Measurements from ENCODE around the gene TMPRSS4.

Gene TMPRSS4

GRCh38 chr11:118074785-118075184 lies 2.1 kb upstream of the TMPRSS4 start:
- ATAC-seq (replicated peaks) (no peak), DNase-seq (no peak)
- H3K4me1 Mint-ChIP-seq (ENCODE audit: low read depth in 2 of 2) = peaks cover 8 to 15% of the 10 kb centered on the region in 2 donors
- peaks cover 11 to 46% of the 10 kb centered on the region in 2 donors for H3K27me3 Mint-ChIP-seq
- no peak overlapping the region for H3K27ac Mint-ChIP-seq
- H3K36me3 Mint-ChIP-seq (ENCODE audit: insufficient read depth) = no peaks in the 10 kb centered on the region
- H3K9me3 Mint-ChIP-seq = no peaks in the 10 kb centered on the region
- no peak overlapping the region for H3K4me3 Mint-ChIP-seq

GRCh38 chr11:118078911-118079411 lies 2.1 kb downstream of the TMPRSS4 start:
- H3K27ac Mint-ChIP-seq = peak overlapping the region; percentile 66 to 79
- H3K36me3 Mint-ChIP-seq (ENCODE audit: insufficient read depth) = no peaks in the 10 kb centered on the region
- no peak for DNase-seq
- H3K27me3 Mint-ChIP-seq = peaks cover 9 to 61% of the 10 kb centered on the region in 2 donors
- H3K4me3 Mint-ChIP-seq = no peak overlapping the region
- ATAC-seq (replicated peaks) = no peak
- peaks cover 11 to 17% of the 10 kb centered on the region in 2 donors for H3K4me1 Mint-ChIP-seq (ENCODE audit: low read depth in 2 of 2)
- H3K9me3 Mint-ChIP-seq = no peaks in the 10 kb centered on the region

GRCh38 chr11:118079491-118079890 lies 2.6 kb downstream of the TMPRSS4 start:
- peak; percentile 86 for ATAC-seq (replicated peaks)
- peak in 1 of 3 experiments; percentile 27 for DNase-seq
- H3K4me1 Mint-ChIP-seq (ENCODE audit: low read depth in 2 of 2) = peaks cover 11 to 17% of the 10 kb centered on the region in 2 donors
- H3K36me3 Mint-ChIP-seq (ENCODE audit: insufficient read depth) = no peaks in the 10 kb centered on the region
- H3K27me3 Mint-ChIP-seq = peaks cover 7 to 61% of the 10 kb centered on the region in 2 donors
- no peaks in the 10 kb centered on the region for H3K9me3 Mint-ChIP-seq
- peak overlapping the region; percentile 34 to 35 for H3K4me3 Mint-ChIP-seq
- peak overlapping the region; percentile 41 to 79 for H3K27ac Mint-ChIP-seq

- H3K4me3 Mint-ChIP-seq = no peak overlapping the region
- peaks cover 11 to 17% of the 10 kb centered on the region in 2 donors for H3K4me1 Mint-ChIP-seq (ENCODE audit: low read depth in 2 of 2)
- ATAC-seq (replicated peaks) (no peak), DNase-seq (no peak)
- no peaks in the 10 kb centered on the region for H3K36me3 Mint-ChIP-seq (ENCODE audit: insufficient read depth)
- peak overlapping the region in 1 of 2 donors; percentile 41 for H3K27ac Mint-ChIP-seq
- peaks cover 7 to 55% of the 10 kb centered on the region in 2 donors for H3K27me3 Mint-ChIP-seq
- no peaks in the 10 kb centered on the region for H3K9me3 Mint-ChIP-seq
These were observed 3.4 kb downstream of the TMPRSS4 start for GRCh38 chr11:118080296-118080695.

GRCh38 chr11:118081241-118081958 lies 4.5 kb downstream of the TMPRSS4 start:
- no peak overlapping the region for H3K27ac Mint-ChIP-seq
- H3K4me1 Mint-ChIP-seq (ENCODE audit: low read depth in 2 of 2) = peaks cover 11 to 17% of the 10 kb centered on the region in 2 donors
- H3K4me3 Mint-ChIP-seq = no peak overlapping the region
- peaks cover 0 to under 1% of the 10 kb centered on the region in 2 donors for H3K9me3 Mint-ChIP-seq
- no peaks in the 10 kb centered on the region for H3K36me3 Mint-ChIP-seq (ENCODE audit: insufficient read depth)
- DNase-seq (no peak), ATAC-seq (replicated peaks) (no peak)
- H3K27me3 Mint-ChIP-seq = peaks cover 7 to 54% of the 10 kb centered on the region in 2 donors

GRCh38 chr11:118082880-118083552 lies 6.1 kb downstream of the TMPRSS4 start:
- H3K4me3 Mint-ChIP-seq = no peak overlapping the region
- no peaks in the 10 kb centered on the region for H3K36me3 Mint-ChIP-seq (ENCODE audit: insufficient read depth)
- DNase-seq = no peak
- no peak for ATAC-seq (replicated peaks)
- peaks cover 5 to 12% of the 10 kb centered on the region in 2 donors for H3K4me1 Mint-ChIP-seq (ENCODE audit: low read depth in 2 of 2)
- peaks cover 5 to 53% of the 10 kb centered on the region in 2 donors for H3K27me3 Mint-ChIP-seq
- peak overlapping the region in 1 of 2 donors; percentile 54 for H3K27ac Mint-ChIP-seq
- peaks cover 0 to 3% of the 10 kb centered on the region in 2 donors for H3K9me3 Mint-ChIP-seq

- peaks cover 5 to 8% of the 10 kb centered on the region in 2 donors for H3K4me1 Mint-ChIP-seq (ENCODE audit: low read depth in 2 of 2)
- H3K27ac Mint-ChIP-seq = peak overlapping the region in 1 of 2 donors; percentile 7
- H3K9me3 Mint-ChIP-seq = peaks cover 0 to 5% of the 10 kb centered on the region in 2 donors
- ATAC-seq (replicated peaks) = no peak
- peaks cover 0 to 58% of the 10 kb centered on the region in 2 donors for H3K27me3 Mint-ChIP-seq
- no peaks in the 10 kb centered on the region for H3K36me3 Mint-ChIP-seq (ENCODE audit: insufficient read depth)
- H3K4me3 Mint-ChIP-seq = no peak overlapping the region
- no peak for DNase-seq
These were observed 7.4 kb downstream of the TMPRSS4 start for GRCh38 chr11:118084247-118084646.

GRCh38 chr11:118084656-118085055 lies 7.8 kb downstream of the TMPRSS4 start:
- DNase-seq (no peak), ATAC-seq (replicated peaks) (no peak)
- peaks cover 0 to 59% of the 10 kb centered on the region in 2 donors for H3K27me3 Mint-ChIP-seq
- H3K27ac Mint-ChIP-seq = no peak overlapping the region
- H3K36me3 Mint-ChIP-seq (ENCODE audit: insufficient read depth) = no peaks in the 10 kb centered on the region
- peaks cover 4% of the 10 kb centered on the region in 2 donors for H3K4me1 Mint-ChIP-seq (ENCODE audit: low read depth in 2 of 2)
- no peak overlapping the region for H3K4me3 Mint-ChIP-seq
- peaks cover 0 to 5% of the 10 kb centered on the region in 2 donors for H3K9me3 Mint-ChIP-seq

- no peaks in the 10 kb centered on the region for H3K36me3 Mint-ChIP-seq (ENCODE audit: insufficient read depth)
- no peak within 1 kb of the TSS for H3K4me3 Mint-ChIP-seq
- H3K9me3 Mint-ChIP-seq = peaks cover 0 to 5% of the 10 kb centered on the region in 2 donors
- H3K4me1 Mint-ChIP-seq (ENCODE audit: low read depth in 2 of 2) = no peaks in the 10 kb centered on the region
- no peak within 1 kb of the TSS for H3K27ac Mint-ChIP-seq
- peaks cover 9 to 52% of the 10 kb centered on the region in 2 donors for H3K27me3 Mint-ChIP-seq
- DNase-seq (no peak), ATAC-seq (replicated peaks) (no peak)
These were observed 10.3 kb downstream of the TMPRSS4 start, which contains the start of gene SMIM35 for GRCh38 chr11:118086913-118087768. Gene SMIM35, minus strand, starts transcription at chr11:118086963. Its CDS starts 206 bp downstream, at chr11:118086757.

- H3K4me1 Mint-ChIP-seq (ENCODE audit: low read depth in 2 of 2) = no peaks in the 10 kb centered on the region
- no peak overlapping the region for H3K27ac Mint-ChIP-seq
- H3K9me3 Mint-ChIP-seq = peaks cover 0 to 5% of the 10 kb centered on the region in 2 donors
- H3K27me3 Mint-ChIP-seq = peaks cover 9 to 55% of the 10 kb centered on the region in 2 donors
- ATAC-seq (replicated peaks) = no peak
- DNase-seq = no peak
- H3K4me3 Mint-ChIP-seq = no peak overlapping the region
- no peaks in the 10 kb centered on the region for H3K36me3 Mint-ChIP-seq (ENCODE audit: insufficient read depth)
These were observed 11.1 kb downstream of the TMPRSS4 start for GRCh38 chr11:118087931-118088330.

- peaks cover 9 to 55% of the 10 kb centered on the region in 2 donors for H3K27me3 Mint-ChIP-seq
These were observed 11.7 kb downstream of the TMPRSS4 start for GRCh38 chr11:118088531-118088930.

GRCh38 chr11:118090545-118091162 lies 13.8 kb downstream of the TMPRSS4 start:
- no peak for ATAC-seq (replicated peaks)
- Mint-ChIP-seq H3K27me3 (peaks cover 11 to 55% of the 10 kb centered on the region in 2 donors), H3K4me1 (ENCODE audit: low read depth in 2 of 2) (no peaks in the 10 kb centered on the region), H3K36me3 (ENCODE audit: insufficient read depth) (no peaks in the 10 kb centered on the region), H3K9me3 (peaks cover 0 to 5% of the 10 kb centered on the region in 2 donors), H3K4me3 (no peak overlapping the region), H3K27ac (no peak overlapping the region)
- no peak for DNase-seq

More at GRCh38 chr11:118088531-118088930, 11.7 kb downstream of the TMPRSS4 start:
- Mint-ChIP-seq H3K4me1 (ENCODE audit: low read depth in 2 of 2) (no peaks in the 10 kb centered on the region), H3K27ac (no peak overlapping the region), H3K4me3 (no peak overlapping the region), H3K9me3 (peaks cover 0 to 5% of the 10 kb centered on the region in 2 donors), H3K36me3 (ENCODE audit: insufficient read depth) (no peaks in the 10 kb centered on the region)
- peak; percentile 52 for ATAC-seq (replicated peaks)
- DNase-seq = no peak
